NCI-H2227 (cell line): ENCODE data around the gene REXO4.

Experiments
- DNase-seq: peaks from one replicate; lab custom pipeline; 2025; ENCODE audit not compliant: unreplicated experiment; lab: John Stamatoyannopoulos, UW

The REXO4 gene, protein sequence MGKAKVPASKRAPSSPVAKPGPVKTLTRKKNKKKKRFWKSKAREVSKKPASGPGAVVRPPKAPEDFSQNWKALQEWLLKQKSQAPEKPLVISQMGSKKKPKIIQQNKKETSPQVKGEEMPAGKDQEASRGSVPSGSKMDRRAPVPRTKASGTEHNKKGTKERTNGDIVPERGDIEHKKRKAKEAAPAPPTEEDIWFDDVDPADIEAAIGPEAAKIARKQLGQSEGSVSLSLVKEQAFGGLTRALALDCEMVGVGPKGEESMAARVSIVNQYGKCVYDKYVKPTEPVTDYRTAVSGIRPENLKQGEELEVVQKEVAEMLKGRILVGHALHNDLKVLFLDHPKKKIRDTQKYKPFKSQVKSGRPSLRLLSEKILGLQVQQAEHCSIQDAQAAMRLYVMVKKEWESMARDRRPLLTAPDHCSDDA

GRCh38 chr9:133417541-133418461, at the start of gene REXO4:
TSS of gene REXO4 (minus strand) at chr9:133418010. CDS start at chr9:133417844, 166 bp downstream.
- DNase-seq: peak; percentile 79

DNA sequence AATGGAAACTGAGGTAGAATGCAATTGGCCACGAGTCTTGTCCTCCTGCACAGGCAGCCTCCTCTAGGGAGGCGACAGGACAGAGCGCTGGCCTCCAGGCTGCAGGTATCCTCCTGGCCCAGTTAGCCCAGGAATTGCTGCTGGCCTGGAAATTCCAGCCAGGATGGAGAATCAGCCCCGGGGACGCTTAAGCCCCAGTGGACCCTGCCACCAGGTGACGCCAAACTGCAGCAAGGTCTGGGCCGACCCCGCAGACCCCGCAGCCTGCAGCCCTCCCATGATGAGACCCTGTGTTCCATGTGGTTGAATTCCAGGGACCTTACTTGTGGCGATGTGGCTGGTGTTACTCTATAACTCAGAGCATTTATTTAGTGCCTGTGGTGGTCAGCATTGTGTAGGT, 49.3 kb upstream of the REXO4 start:
- DNase-seq: no peak

GRCh38 chr9:133465984-133466383, 48.2 kb upstream of the REXO4 start:
- DNase-seq: no peak

GRCh38 chr9:133464638-133465037, 46.8 kb upstream of the REXO4 start:
- no peak for DNase-seq

- DNase-seq: no peak
Observed at GRCh38 chr9:133463864-133464615, 46.2 kb upstream of the REXO4 start.

GRCh38 chr9:133463234-133463863, 45.5 kb upstream of the REXO4 start:
- DNase-seq: peak; percentile 12

DNA sequence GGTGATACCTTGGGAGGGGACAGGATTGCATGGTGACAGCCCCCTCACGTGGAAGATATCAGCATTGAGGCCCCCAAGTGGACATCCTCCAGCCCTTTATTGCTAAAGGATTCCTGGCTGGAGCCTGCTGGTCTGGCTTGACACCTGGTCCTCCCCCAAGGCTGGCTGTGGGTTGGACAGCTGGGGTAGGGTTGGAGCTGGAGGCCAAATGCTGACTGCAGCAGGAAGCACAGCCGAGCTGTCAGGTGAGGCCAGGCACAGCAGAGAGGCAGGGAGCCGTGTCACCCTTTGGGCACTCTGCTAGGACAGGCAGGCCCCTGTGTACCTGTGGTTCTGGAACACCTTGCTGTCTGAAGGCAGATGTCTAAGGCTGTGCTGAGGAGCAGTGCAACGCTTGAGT, 44.2 kb upstream of the REXO4 start:
- DNase-seq: no peak

DNA sequence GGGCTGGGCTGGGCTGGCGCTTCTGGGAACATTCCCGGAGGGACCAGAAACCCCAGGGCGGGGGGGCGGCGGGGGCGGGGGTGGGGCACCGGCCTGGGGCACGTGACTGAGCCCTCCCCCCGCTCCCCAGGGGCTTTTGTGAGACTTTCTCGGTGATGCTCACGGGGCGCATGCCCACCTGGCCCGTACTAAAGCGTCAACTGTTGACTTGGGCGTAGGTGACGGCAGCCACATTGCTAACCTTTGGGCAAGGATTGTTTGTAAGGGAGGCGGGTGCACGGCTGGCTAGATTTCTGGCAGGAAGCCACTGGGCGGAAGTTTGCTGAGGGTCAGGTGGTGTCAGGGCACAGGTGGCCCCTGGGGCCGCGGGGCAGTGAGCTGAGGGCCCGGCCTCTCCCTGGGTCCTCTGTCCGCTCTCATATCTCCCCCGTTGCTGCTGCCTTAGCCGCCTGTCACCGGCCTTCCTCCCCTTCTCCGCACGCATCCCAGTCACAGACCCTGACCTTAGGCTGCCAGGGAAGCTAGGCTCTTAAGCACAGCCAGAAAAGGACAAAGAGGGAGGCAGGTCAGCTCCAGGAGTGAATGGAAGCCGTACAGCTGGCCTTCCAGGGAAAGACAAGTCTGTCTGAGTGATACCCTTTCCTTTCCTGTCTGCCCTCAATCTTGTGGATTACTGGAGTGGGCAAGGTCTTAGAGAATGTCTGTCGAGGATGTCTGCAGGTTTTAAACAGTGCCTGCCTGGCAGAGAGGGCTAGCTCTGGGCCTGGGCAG, 42.8 kb upstream of the REXO4 start:
- peak; percentile 66 for DNase-seq

DNA sequence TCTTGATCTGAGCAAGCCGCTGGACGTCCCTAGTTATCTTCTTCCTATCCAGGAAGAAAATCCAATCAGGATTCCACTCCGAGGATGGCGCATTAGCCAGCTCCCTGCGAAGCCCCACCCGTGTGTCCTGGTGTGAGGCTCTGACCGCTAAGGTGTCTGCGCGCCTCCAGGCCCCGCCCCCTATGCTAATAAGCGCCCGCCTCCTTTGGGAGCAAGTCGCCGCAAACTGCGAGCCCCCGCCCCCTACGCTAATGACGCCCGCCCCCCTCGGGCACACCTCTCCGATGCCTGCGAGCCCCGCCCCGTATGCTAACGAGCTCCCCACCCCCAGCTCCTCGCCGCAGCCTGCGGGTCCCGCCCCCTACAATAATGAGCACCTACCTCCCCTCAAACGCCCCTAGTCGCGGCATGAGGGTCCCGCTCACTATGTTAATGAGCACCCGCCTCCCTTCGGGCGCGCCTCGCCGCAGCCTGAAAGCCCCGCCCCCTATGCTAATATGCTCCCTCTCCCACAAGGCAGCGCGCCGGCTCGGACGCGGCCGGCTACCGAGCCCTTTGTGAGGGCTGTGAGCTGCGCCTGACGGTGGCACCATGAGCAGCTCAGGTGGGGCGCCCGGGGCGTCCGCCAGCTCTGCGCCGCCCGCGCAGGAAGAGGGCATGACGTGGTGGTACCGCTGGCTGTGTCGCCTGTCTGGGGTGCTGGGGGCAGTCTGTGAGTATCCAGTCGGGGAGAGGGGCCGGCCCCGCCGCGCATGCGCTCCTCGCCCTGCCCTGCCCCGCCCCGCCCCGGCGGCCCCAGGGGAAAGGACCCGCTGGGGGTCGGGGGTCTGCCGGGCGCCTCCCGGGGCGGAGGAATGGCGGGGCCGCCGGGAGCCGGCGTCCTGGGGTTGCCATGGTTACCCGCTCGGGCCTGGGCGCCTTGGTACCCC, 41.9 kb upstream of the REXO4 start, which contains the start of gene CACFD1:
TSS of gene CACFD1 (plus strand) at position 503 of the 929 bp plus-strand sequence. CDS start at position 592, 89 bp downstream.
- DNase-seq: peak; percentile 99

DNA sequence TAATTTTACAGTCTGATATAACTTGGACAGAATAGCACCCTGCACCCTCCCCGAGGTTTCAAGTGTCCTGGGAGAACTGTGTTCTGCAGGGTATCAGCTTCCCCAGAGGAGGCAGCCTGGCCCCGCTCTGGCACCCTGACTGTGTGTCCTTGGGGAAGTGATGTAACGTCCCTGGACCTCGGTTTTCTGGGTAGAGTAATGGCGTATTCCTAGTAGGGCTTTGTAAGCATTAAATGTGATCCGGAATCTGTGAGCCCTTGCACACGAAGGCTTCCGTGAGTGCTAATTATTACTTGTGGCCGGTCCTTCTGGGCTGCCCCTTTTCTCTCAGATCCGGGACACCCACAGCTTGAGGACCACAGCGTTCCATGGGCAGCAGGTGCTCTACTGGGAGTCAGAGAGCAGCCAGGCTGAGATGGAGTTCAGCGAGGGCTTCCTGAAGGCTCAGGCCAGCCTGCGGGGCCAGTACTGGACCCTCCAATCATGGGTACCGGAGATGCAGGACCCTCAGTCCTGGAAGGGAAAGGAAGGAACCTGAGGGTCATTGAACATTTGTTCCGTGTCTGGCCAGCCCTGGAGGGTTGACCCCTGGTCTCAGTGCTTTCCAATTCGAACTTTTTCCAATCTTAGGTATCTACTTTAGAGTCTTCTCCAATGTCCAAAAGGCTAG, 41.0 kb upstream of the REXO4 start:
- DNase-seq: peak; percentile 17

DNA sequence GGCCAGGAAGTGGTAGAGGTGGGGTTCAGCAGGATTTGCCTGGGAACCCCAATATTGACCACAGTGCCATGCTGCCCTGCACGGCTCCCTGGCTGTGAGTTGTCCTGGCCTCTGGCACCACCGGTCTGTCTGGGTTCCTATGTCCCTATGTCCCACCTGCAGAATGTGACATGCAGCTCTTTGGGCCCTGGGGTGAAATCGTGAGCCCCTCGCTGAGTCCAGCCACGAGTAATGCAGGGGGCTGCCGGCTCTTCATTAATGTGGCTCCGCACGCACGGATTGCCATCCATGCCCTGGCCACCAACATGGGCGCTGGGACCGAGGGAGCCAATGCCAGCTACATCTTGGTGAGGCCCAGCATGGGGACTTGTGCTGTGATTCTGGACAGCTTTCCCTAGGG, 39.9 kb upstream of the REXO4 start:
- no peak for DNase-seq

DNA sequence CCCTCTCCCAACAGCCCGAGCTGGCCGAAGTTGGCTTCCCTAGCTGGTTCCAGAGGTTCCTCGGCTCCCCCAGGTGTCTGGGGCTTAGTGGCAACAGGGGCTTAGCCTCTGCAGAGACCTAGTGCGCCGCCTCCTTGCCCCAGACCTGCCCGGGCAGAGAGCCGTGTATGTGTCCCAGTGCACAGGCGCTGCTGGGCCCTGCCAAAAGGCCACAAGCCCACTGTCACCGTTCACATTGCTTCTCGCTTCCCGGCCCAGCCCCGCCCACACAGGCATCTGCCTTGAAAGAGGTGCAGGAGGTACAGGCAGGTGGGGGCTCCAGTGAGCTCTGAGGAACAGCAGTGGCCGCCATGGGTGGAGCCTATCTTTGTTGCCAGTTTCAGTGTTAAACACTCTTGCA, 39.4 kb upstream of the REXO4 start:
- DNase-seq: no peak

- no peak for DNase-seq
Observed at GRCh38 chr9:133456409-133456808, 38.6 kb upstream of the REXO4 start.

GRCh38 chr9:133455936-133456335, 38.1 kb upstream of the REXO4 start:
- DNase-seq: no peak

GRCh38 chr9:133454943-133455673, 37.3 kb upstream of the REXO4 start:
- no peak for DNase-seq

- no peak for DNase-seq
Observed at GRCh38 chr9:133454325-133454724, 36.5 kb upstream of the REXO4 start.

GRCh38 chr9:133453651-133454050, 35.8 kb upstream of the REXO4 start:
- no peak for DNase-seq

GRCh38 chr9:133452562-133452961, 34.8 kb upstream of the REXO4 start:
- no peak for DNase-seq
